NCI-H187 (cell line): ENCODE data around the gene KRT71.
"Not testable (repeated sequence)": the region's sequence is repeated elsewhere in the genome, so short reads cannot be mapped to it uniquely, and the experiment has no call there.

Source experiments
- DNase-seq, 2 experiments: peaks; one replicate each; lab custom pipeline; 2025; lab: John Stamatoyannopoulos, UW

KRT71 gene

GRCh38 chr12:52521175-52521567, 31.8 kb downstream of the KRT71 start:
- no peak for DNase-seq

- no peak for DNase-seq
Measured at GRCh38 chr12:52519826-52520662, 32.9 kb downstream of the KRT71 start, which contains the start of gene KRT5. Gene KRT5, minus strand, starts transcription at chr12:52520394. Its CDS starts 98 bp downstream, at chr12:52520296.

- DNase-seq, result no peak
Measured at GRCh38 chr12:52519387-52519703, 33.6 kb downstream of the KRT71 start.

GRCh38 chr12:52518574-52519386, 34.2 kb downstream of the KRT71 start:
- DNase-seq, result no peak

- no peak for DNase-seq
Measured at GRCh38 chr12:52517888-52518287, 35.1 kb downstream of the KRT71 start.

- DNase-seq, result no peak
Measured at GRCh38 chr12:52517005-52517835, 35.7 kb downstream of the KRT71 start.

GRCh38 chr12:52515927-52516831, 36.8 kb downstream of the KRT71 start:
- DNase-seq, result no peak

- DNase-seq, result no peak
Measured at GRCh38 chr12:52515319-52515646, 37.7 kb downstream of the KRT71 start.

- no peak for DNase-seq
Measured at GRCh38 chr12:52514471-52515318, 38.2 kb downstream of the KRT71 start.

GRCh38 chr12:52513736-52514135, 39.2 kb downstream of the KRT71 start:
- no peak for DNase-seq

GRCh38 chr12:52508211-52508610, 44.7 kb downstream of the KRT71 start:
- DNase-seq, result no peak

- DNase-seq, result no peak
Measured at GRCh38 chr12:52506858-52507715, 45.9 kb downstream of the KRT71 start.

GRCh38 chr12:52502877-52503276, 50.1 kb downstream of the KRT71 start:
- DNase-seq, result no peak

GRCh38 chr12:52501490-52501889, 51.5 kb downstream of the KRT71 start:
- no peak for DNase-seq

- DNase-seq, result not testable (repeated sequence)
Measured at GRCh38 chr12:52500574-52500973, 52.4 kb downstream of the KRT71 start.

GRCh38 chr12:52499806-52500560, 53.0 kb downstream of the KRT71 start:
- no peak for DNase-seq

GRCh38 chr12:52498946-52499345, 54.0 kb downstream of the KRT71 start:
- DNase-seq, result no peak

- no peak for DNase-seq
Measured at GRCh38 chr12:52497975-52498374, 55.0 kb downstream of the KRT71 start.
